Measurements from ENCODE around the gene PNMA6E.

Gene PNMA6E

DNA sequence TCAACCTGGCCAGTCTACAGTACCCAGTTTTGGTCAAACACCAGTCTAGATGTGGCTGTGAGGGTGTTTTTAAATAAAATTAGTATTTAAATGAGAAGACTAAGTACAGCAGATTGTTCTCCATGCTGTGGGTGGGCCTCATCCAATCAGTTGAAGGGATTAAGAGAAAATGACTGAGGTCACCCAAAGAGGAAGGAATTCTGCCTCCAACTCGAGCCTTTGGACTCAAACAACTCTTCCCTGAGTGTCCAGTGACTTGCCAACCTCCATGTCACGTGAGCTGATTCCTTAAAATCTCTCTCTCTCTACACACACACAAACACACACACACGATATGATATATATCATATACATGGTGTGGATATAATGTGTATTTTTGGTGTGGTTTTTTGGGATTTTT, 34.7 kb upstream of the PNMA6E start:
- no peak for DNase-seq (ENCODE audit: low read depth)

DNA sequence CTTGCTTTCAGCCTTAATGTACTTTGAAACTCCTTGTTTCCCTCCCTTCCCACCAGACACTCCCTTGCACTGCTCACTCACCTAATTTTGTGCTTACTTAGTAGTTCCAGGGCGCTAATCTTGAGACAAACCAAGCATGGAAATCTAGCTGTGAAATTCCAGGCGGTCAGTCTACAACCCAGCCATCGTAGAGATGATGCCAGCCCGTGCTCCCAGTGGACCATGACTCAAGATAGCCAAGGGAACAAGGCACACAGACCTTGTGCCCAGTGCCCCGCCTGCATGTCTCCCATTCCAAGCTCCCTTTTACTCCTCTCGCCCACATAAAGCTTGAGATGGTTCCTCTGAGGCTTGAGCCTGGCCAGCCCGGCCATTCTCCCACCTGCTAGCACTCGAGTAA, 33.7 kb upstream of the PNMA6E start:
- no peak for DNase-seq (ENCODE audit: low read depth)

DNA sequence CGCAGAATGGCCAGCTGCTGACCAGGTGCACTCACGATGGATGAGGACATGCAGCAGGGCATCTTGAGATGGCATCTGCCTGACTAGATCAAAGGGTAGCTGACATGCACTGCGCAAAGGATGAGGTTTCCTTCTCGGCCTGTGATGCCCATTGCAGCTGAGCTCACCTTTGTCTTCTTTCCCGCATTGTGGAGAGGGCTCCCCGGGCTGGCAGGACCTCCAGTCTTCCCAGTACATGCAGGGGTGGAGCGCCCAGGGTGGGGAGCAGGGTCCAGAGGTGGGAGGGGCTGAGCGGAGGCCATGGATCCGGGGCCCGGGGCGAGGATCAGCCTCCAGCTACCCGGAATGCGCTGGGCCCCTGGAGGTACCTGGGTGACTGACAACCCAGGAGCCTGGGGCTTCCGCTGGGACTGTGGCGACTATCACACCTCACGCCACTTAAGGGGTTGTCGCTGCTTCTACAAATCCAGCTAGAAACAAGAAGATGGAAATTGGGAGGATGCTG, 32.7 kb upstream of the PNMA6E start:
- no peak for DNase-seq (ENCODE audit: low read depth)

DNA sequence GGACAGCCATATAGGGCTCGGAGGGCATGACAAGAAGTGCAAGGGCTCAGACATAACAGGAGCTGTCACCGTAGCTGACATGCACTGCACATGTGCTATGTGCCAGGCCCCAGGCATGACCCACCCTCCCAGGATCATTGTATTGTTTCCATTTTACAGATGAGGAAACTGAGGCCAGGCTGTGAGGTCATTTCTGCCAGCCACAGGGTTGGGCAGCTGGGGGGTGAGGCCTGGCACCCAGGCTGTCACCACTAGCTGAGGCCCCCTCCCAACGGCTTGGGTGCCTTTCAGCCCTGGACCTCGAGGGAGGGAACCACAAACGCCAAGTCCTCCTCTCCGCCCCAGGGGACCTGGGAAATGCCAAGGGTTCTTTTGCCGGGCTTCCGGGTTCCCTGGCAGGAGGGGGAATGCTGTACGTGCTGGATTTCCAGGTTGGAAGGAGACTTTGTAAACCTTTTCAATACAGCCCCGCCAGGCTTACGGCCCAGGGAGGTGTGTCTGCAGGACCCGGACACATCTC, 32.1 kb upstream of the PNMA6E start:
- DNase-seq (ENCODE audit: low read depth) = no peak

DNA sequence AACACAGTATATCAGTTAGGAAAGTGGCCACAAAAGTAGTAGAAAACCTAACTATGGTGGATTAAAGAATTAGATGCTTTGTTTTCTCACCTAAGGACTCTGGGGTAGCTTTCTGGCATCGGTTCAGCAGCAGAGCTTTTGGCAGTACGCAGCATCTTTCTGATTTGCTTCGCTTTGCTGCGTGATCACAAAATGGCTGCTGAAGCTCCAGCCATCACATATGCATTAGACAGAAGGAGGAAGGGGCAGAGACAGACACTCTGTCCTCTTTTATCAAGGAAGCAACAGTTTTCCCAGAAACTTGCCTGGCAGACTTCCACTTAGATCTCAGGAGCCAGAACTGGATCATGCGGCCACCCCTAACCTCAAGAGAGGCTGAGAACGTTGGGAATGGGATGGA, 29.6 kb upstream of the PNMA6E start:
- no peak for DNase-seq (ENCODE audit: low read depth)

DNA sequence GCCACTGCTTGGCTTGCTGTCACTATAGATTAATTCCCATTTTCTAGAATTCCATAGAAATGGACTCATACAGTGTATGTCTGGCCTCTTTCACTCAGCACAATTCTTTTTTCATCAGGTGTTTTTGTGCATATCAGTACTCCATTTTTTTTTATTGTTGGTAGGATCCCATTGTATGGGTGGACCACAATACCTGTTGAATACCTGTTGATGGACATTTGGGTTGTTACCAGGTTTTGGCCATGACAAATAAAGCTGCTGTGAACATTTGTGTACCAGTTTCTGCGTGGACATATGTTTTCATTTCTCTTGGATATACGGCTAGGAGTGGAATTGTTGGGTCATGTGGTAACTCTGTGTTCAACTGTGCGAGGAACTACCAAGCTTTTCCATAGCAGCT, 25.1 kb upstream of the PNMA6E start:
- DNase-seq (ENCODE audit: low read depth) = no peak

DNA sequence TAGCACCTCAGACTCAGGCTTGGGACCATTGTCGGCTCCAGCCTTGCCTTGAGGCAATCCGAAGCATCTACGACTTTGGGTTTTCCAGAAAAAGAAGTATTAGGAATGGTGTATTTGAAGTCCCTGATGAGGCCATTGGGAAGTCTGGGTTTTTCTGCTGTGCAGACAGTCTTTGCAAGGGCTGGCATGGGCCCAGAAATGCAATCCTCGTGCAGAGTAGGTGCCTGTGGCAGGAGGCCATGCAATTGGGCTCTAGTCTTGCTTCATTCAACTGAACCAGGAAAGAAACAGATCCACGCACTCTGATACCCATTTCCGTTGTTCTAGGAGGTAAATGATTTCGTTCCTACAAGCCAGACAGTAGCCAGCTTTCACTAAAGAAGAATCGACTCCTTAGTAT, 22.5 kb upstream of the PNMA6E start:
- DNase-seq (ENCODE audit: low read depth) = no peak

DNA sequence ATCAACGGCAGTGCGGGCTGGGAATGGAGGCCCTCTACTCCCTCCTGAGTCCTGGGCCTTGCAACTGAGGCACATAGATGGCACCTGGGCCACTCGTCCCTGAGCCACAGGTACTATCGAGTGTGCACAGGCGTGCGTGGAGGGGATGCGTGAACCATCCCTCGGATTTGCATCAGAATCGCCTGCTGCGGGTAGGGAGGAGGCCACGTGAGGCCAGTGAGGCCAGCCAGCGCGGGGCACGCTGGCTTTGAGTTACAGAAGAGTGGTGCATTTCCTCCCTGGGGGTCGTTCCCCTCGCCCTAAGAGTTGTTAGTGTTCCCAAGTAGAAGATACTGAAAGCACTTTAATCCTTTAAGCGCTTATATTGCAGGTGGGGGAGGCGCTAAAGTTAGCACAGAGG, 20.7 kb upstream of the PNMA6E start:
- DNase-seq (ENCODE audit: low read depth) = no peak

DNA sequence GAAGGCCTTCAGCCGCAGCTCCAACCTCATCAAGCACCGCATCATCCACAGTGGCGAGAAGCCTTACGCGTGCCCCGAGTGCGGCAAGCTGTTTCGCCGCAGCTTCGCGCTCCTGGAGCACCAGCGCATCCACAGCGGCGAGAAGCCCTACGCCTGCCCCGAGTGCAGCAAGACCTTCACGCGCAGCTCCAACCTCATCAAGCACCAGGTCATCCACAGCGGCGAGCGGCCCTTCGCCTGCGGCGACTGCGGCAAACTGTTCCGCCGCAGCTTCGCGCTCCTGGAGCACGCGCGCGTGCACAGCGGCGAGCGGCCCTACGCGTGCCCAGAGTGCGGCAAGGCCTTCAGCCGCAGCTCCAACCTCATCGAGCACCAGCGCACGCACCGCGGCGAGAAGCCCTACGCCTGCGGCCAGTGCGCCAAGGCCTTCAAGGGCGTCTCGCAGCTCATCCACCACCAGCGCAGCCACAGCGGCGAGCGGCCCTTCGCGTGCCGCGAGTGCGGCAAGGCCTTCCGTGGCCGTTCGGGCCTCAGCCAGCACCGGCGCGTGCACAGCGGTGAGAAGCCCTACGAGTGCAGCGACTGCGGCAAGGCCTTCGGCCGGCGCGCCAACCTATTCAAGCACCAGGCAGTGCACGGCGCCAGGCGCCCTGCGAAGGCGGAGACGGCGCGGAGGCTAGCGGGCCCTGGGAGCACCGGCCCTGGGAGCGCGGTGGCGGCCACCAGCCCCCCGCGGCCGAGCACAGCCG, 19.9 kb upstream of the PNMA6E start:
- no peak for DNase-seq (ENCODE audit: low read depth)

DNA sequence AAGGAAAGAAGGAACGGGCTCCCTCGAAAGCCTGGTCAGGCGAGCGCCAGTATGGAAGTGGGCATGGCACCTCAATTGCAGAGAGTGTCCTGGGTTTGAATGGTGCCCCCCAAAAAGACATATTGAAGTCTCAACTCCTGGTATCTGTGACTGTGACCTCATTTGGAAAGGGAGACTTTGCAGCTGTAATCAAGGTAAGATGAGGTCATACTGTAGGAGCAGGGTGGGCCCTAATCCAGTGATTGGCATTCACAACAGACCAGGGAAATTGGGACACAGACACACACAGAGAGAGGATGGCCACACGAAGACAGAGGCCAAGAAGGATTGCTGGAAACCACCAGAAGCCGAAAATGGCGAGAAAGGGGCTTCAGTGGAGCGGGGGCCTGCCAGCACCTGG, 16.5 kb upstream of the PNMA6E start:
- DNase-seq (ENCODE audit: low read depth) = no peak

DNA sequence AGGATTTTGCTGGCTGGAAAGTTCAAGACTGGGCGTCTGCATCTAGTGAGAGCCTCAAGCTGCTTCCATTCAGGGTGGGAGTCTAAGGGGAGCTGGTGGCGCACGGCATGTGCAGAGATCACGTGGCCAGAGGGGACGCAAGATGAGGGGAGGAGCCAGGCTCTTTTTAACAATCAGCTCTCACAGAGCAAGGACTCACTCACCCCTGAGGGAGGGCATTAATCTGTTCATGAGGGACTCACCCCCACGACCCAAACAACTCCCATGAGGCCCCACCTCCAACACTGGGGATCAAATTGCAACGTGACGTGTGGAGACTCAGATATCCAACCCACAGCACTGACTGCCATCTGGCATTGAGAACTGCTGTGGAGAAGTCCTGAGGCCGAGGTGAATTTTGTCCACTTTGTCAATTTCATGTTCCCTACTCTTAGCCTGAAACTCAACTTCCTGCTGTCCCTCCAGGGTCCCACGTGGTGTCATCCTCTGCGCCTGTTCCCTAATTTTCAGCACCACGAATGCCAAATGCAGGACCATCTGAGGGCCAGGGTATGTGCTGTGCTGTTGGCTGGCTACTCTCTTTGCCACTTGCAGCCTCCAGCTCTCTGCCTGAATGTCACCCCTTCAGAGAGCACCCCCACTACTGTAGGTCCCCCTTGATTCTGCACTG, 15.8 kb upstream of the PNMA6E start:
- DNase-seq (ENCODE audit: low read depth) = no peak

DNA sequence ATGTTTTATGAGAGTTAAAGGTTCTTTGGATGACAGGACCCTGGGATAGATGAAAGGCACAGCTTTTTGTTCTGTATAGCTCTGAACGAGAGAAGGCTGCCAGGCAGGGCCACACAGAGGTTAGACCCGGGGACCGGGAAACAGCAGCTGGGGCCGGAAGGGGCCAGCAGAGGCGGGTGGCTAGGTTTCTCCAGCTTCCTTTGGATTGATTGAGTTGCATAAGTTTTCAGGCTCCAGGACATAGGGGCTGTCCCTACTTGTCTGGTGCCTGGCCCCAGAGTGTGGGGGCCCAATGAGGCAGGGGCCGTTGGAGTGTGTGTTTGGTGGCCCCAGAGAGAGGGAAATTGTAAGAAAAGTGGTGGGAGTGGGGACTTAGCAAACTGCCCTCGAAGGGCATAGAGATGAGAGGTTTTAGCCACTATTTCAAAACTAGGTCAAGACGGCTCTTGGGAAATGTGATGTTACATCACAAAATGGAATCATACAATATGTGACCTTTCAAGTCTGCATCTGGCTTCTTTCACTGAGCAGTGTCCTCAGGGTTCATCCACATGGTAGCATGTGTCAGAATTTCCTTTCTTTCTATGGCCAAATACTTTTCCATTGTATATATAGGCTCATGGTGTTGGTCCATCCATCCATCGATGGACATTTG, 13.8 kb upstream of the PNMA6E start:
- no peak for DNase-seq (ENCODE audit: low read depth)

DNA sequence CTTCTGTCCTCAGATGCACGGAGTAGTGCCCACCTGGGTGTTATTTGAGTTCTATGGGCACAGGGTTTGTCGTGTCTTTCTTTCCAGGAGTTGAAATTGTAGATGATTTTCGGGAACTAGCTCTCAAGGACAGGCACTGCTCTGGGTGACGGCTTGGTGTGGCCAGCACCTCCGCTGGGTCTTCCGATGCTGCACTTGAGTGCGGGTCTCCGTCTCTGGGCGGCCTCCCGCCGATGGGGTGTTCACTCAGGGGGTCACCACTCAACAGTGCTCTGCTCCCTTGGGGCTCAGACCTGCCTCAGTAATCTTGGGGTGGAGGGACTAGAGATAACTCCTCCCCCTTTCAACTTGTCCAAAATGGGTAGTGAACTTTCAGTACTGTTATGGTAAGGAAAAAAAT, 12.6 kb upstream of the PNMA6E start:
- no peak for DNase-seq (ENCODE audit: low read depth)

DNA sequence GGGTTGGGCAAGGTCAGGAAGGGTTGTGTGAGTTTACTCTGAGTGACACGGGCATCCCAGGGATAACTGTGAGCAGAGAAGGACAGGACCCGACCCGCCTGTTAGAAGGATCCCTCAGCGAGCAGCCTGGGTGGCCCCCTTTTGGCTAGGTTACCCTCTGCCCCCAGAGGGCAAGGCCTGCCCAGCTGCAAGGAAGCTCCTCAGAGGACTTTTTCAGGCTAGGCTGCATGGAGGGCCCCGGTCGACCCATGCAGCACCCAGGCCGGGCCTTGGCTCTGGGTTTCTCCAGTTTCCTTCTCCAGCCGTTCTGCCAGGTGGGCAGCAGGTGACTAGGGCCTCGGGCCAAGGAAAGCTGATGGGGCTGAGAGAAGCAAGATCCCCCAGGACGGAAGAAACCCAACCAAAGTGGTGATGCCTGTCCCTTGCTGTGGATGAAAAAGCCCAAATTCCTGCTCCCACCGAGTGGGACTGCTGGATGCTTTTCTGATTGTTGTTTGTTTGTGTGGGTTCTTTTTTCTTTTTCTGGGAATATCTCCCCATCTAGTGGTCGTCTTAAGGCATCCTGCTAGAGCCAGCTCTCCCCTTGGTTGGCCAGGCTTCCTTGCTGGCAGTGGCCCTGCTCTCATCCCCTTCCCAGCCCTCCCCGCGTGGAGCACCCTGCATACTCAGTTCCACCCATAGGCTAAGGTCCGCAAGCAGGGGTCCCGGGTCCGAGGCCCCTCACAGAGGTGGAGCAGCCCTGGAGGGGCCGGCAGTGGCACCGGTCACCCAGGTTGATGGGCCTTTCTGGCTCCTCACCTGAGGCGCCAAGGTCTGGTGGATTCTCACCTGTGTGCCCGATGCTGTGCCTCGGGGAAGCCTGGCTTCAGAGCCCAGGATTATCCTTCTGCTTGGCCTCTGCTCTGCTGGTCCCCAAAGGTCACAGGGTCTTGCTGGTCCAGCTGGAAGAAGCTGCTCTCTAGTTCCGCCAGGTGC, 11.9 kb upstream of the PNMA6E start:
- DNase-seq (ENCODE audit: low read depth) = no peak

DNA sequence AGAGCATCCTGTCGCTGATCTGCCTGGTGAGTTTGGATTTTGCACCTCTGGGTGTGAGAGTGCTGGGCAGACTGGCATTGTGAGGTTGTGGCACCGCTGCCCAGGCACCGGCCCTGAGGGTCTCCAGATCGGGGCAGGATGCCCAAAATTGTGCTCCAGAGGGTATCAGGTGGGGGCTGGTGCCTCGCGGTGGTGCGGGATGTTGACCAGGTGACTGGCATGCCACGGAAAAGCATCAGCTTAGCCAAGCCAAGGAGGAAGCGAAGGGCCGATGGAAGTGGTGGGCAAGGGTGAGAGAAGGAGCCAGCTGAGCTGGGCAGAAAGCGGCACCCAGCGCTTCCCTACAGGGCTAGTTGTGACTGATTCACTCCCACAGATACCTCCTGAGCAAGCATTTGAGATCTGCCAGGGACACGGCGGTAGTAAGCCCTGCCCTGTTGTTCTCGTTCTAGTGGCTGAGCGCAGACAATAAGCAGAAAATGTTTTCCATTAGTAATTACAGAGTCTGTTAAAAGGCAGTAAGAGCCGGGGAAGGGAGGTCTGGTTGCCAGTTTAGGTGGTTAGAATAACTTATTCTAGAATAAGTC, 10.9 kb upstream of the PNMA6E start:
- no peak for DNase-seq (ENCODE audit: low read depth)

DNA sequence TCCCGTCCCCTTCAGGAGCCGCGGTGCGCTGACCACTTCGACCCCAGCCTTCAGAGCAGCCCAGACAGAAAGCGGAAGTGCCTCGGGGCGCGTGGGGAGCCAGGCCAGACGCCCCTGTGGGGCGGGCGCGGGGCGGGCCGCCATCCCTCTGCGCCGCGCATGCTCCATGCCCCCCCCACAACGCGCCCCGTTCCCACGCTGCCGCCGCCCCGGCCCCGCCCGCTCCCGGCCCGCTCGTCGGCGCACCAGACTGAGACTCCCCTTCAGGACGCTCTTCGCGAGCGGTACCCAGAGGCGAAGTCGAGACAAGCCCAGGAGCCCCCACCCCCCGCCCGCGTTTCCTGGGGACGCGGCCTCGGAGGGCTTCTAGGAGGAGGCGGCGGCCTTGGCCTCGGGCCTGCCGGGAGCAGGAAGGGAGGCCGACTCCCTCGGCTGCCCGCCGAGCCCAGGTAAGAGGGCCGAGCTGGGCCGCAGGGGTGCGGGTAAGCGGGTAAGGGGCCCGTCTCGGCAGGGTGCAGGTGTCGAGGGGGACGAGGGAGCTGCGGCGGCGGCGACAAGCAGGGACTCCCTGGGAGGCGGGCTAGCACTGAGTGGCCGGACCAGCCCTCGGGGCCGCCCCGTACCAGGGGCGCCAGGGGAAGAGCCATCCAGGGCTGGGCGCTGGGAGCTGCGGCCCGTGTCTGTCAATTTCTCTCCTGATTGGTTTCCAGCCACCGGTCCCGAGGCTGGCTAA, 10.3 kb upstream of the PNMA6E start, which contains the start of gene ZFP92:
Gene ZFP92, plus strand, starts transcription at position 218 of the 733 bp plus-strand sequence. CDS start 6,851 bp downstream, outside the sequence.
- DNase-seq (ENCODE audit: low read depth) = no peak

DNA sequence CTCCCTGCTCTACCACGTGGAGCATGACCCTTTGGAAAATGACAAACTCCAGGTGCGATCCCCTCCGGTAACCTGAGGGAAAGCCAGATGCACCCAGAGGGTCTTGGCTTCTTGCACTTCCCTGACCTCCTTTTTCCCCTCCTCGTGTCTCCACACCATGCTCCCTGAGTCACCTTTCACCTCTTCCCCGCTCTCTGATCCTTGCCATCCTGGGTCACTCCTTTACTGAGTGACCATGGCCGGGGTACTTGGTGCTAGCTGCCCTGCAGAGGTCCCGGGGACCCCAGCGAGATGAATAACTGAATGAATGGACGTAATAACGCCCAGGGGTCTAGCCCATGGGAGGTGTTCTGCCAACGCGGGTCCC, 9.7 kb upstream of the PNMA6E start:
- DNase-seq (ENCODE audit: low read depth) = no peak

DNA sequence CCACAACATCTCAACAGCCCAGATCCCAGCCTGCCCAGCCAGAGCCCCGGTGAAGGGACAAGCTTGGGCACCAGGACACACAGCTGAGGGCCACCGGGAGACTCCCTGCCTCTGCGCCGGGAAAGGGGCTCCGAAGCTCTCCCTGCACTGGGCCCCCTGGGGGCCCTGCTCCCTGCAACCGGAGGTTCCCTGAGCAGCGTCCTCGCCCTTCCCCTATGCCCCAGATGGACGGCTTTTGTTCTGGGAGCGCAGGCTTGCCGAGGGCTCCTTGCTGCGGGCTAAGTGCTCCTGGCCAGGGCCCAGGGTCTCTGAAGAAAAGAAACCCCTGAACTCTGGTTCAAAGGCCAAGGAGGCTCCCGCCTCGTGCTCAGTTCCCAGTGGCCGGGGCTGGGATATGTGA, 9.2 kb upstream of the PNMA6E start:
- DNase-seq (ENCODE audit: low read depth) = no peak

DNA sequence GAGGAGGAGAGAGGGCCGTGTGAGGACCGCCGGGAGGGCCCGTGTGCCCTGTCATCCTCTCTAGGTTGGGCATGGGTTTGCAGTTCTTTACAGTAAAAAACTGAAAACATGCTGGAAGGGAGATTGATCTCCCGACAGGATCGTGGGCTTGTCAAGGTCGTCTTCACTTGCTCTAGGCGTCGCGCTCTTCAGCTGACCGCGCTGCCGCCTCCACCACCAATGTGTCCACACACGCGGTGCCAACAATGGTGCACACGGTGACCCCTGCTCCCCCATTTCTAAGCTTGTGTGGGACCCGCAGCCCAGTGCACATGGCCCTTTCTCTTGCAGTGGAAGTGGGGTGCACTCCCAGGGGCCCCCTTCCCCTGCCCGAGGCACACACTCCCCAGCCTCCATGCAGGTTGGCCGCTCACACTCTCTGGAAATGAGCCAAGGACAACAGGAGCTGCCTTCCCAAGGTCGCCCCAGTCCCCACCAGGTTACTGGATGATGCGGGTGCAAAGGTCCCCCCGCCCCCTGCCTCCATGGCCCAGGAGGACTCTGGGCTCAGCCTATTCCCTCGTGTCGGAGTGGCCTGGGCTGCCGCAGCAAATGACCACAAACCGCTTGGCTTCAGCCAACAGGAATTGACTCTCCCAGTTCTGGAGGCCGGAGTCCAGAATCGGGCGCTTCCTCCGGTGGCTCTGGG, 8.4 kb upstream of the PNMA6E start:
- no peak for DNase-seq (ENCODE audit: low read depth)

DNA sequence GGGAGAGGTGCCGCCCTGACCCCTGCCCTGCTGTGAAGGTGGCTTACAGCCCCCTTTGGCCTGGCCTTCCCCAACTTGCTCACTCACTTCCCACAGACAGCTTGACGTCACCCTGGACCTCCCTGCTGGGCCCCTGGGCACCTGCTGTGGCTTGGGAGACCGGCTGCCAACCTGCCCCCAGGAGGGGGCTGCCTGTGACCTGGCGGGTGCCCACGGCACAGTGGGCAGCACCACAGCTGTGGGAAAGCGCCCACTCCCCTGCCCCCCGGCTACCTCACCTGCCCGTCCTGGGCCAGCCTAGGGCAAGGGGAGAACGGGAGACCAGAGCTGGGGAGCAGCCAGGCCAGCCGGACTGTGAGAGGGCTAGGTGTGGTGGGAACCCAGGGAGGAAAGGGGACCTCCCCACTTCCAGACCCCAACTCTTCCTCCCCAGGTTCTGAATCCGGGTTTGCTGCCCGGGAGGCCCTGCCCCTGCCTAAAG, 7.8 kb upstream of the PNMA6E start:
- DNase-seq (ENCODE audit: low read depth) = no peak

Data from GM04503 (cell line).